HL-60 (cell line): ENCODE measurements around the gene DNM3.

ENCODE experiments used
- DNase-seq, 2 experiments: peaks; one replicate each; pipeline ENCODE4 v3.0.0-alpha.2; 2010 to 2020; ENCODE audit warnings: low read depth in 1 of 2, low spot score in 1 of 2
- H3K27ac ChIP-seq: fragments of 250-450 bp; sonication (Bioruptor Pico); replicated peaks from 2 replicates; pipeline ENCODE4 v1.5.1; 2020; ENCODE audit warnings: mild to moderate bottlenecking, moderate library complexity
- H3K27me3 ChIP-seq: fragments of 250-450 bp; sonication (Bioruptor Pico); 2 replicates; pipeline ENCODE4 v1.5.1; 2021; ENCODE audit warnings: mild to moderate bottlenecking, moderate library complexity; ENCODE audit not compliant: insufficient read depth, poor library complexity, severe bottlenecking
- H3K4me3 ChIP-seq: replicated peaks from 2 replicates; pipeline ENCODE4 v1.5.1; 2011; ENCODE audit warnings: mild to moderate bottlenecking, control low read depth, low read length; ENCODE audit not compliant: insufficient read depth
- GABPA ChIP-seq: IDR thresholded peaks from 2 replicates; pipeline ENCODE4 v1.6.1; 2012; ENCODE audit warnings: low read depth
- POLR2AphosphoS5 ChIP-seq: IDR thresholded peaks from 2 replicates; pipeline ENCODE4 v1.6.1; 2012; ENCODE audit warnings: low read depth
- SPI1 ChIP-seq: IDR thresholded peaks from 2 replicates; pipeline ENCODE4 v1.6.1; 2012; ENCODE audit warnings: low read depth, mild to moderate bottlenecking, borderline replicate concordance
- TF ChIP-seq, protein P1 (sequence below): IDR thresholded peaks from one replicate; pipeline ENCODE4 v1.5.1; 2011; ENCODE audit warnings: low read length, control low read depth, inconsistent platforms; ENCODE audit not compliant: insufficient read depth
- TF ChIP-seq, protein P2 (sequence below): IDR thresholded peaks from 2 replicates; pipeline ENCODE4 v1.6.1; 2012; ENCODE audit warnings: low read depth; ENCODE audit not compliant: insufficient replicate concordance

The DNM3 gene

DNA sequence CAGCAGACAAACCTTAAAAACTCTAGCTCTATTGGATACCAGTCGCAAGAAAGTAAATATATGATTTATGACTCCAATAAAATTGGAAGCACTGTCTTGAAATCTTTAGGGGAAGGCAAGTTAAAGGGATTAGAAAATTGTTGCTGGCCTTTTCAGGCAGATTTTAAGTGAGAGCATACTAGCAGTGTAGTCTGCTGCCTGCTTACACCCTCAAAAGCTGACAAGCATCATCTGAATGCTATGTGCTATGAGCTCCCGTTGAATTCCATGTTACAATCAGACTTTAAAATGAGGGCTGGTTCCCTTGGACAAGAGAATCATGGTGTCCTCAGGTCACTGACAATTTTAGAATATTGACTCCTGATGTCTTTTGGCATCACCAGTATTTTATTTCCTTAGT lies 308.0 kb downstream of the DNM3 start:
- no peaks in the 10 kb centered on the region for H3K27me3 ChIP-seq
- TF ChIP-seq SPI1 (no peak), GABPA (no peak), POLR2AphosphoS5 (no peak)
- TF ChIP-seq, protein P1, sequence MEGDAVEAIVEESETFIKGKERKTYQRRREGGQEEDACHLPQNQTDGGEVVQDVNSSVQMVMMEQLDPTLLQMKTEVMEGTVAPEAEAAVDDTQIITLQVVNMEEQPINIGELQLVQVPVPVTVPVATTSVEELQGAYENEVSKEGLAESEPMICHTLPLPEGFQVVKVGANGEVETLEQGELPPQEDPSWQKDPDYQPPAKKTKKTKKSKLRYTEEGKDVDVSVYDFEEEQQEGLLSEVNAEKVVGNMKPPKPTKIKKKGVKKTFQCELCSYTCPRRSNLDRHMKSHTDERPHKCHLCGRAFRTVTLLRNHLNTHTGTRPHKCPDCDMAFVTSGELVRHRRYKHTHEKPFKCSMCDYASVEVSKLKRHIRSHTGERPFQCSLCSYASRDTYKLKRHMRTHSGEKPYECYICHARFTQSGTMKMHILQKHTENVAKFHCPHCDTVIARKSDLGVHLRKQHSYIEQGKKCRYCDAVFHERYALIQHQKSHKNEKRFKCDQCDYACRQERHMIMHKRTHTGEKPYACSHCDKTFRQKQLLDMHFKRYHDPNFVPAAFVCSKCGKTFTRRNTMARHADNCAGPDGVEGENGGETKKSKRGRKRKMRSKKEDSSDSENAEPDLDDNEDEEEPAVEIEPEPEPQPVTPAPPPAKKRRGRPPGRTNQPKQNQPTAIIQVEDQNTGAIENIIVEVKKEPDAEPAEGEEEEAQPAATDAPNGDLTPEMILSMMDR = no peak
- TF ChIP-seq, protein P2, sequence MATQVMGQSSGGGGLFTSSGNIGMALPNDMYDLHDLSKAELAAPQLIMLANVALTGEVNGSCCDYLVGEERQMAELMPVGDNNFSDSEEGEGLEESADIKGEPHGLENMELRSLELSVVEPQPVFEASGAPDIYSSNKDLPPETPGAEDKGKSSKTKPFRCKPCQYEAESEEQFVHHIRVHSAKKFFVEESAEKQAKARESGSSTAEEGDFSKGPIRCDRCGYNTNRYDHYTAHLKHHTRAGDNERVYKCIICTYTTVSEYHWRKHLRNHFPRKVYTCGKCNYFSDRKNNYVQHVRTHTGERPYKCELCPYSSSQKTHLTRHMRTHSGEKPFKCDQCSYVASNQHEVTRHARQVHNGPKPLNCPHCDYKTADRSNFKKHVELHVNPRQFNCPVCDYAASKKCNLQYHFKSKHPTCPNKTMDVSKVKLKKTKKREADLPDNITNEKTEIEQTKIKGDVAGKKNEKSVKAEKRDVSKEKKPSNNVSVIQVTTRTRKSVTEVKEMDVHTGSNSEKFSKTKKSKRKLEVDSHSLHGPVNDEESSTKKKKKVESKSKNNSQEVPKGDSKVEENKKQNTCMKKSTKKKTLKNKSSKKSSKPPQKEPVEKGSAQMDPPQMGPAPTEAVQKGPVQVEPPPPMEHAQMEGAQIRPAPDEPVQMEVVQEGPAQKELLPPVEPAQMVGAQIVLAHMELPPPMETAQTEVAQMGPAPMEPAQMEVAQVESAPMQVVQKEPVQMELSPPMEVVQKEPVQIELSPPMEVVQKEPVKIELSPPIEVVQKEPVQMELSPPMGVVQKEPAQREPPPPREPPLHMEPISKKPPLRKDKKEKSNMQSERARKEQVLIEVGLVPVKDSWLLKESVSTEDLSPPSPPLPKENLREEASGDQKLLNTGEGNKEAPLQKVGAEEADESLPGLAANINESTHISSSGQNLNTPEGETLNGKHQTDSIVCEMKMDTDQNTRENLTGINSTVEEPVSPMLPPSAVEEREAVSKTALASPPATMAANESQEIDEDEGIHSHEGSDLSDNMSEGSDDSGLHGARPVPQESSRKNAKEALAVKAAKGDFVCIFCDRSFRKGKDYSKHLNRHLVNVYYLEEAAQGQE = no peak
- DNase-seq = no peak
- no peak overlapping the region for H3K27ac ChIP-seq
- H3K4me3 ChIP-seq = no peak overlapping the region

DNA sequence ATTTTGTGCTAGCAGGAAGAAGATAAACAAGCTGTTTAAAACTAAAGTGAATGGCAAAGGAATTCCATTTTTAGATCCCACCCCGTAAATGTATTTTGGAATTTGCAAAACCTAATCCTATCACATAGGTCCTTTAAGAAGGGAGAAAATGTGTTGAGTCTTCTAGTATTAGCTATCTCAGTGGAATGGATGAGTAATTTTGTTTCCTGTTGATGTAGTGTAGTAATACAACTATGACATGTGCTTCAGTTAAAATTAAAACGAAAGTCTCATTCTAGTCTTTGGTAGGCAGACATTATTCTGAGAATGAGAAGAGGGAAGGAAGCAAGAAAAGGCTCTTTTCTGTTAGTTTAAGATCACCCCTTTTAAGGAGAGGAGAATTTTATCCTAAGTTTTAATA lies 313.3 kb downstream of the DNM3 start:
- H3K27ac ChIP-seq = no peak overlapping the region
- H3K4me3 ChIP-seq = no peak overlapping the region
- no peak for DNase-seq

DNA sequence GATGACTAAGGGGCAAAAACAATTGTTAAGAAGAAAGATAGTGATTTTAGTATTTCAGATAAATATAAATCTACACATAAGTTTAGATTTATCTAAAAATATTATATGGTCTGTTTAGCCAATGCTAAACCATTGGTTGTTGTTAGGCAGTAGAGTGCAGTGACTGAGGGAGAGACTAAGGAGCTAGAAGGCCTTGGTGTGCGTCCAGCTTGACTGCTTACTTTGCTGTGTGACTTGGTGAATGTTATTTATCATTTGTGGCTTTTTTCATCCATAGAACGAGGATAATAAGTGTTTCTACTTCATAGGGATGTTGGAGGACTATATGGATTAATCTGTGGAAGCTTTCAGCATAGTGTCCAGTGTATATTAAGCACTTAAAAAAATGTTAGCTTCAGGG lies 314.5 kb downstream of the DNM3 start:
- H3K27ac ChIP-seq = no peak overlapping the region
- TF ChIP-seq GABPA (no peak), SPI1 (no peak), POLR2AphosphoS5 (no peak)
- TF ChIP-seq, protein P2 = no peak
- TF ChIP-seq, protein P1 = no peak

More for the DNA sequence above, 313.3 kb downstream of the DNM3 start:
- TF ChIP-seq POLR2AphosphoS5 (no peak), GABPA (no peak), SPI1 (no peak)
- TF ChIP-seq, protein P1 = no peak
- TF ChIP-seq, protein P2 = no peak
- no peaks in the 10 kb centered on the region for H3K27me3 ChIP-seq

More for the DNA sequence above, 314.5 kb downstream of the DNM3 start:
- H3K27me3 ChIP-seq = no peaks in the 10 kb centered on the region
- DNase-seq = no peak
- no peak overlapping the region for H3K4me3 ChIP-seq
